Measurements from ENCODE around the gene VIT.
A peak's percentile ranks its signal among the peaks of the same experiment; 100 is the strongest.

VIT gene

DNA sequence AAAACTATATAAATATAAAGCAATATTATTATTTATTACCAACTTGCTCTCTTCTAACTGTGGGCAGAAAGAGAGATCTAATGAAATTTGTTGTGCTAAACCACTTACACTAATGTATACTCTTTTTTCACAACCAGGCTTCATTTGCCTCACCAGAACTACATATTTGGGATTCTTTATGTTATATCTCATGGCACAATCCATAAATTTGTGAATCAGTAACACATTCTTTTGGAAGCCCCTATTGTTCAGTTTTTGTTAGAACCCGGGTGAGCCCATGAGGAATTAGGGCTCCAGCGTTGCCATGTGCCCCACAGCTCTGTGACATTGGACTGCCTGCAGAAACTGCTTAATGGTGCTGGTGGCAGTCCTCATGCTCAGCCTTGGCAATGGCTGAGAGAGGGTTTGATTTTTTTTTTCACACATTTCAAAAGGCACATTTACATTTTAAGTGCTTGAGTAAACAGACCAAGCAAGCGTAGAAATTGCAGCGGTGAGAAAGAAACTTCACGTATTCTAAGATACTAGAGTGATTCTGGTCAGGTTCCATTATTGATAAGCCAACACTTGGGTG, 15.3 kb downstream of the VIT start:
- DNase-seq: no peak

- no peak for DNase-seq
Observed at GRCh38 chr2:36713310-36713709, 16.8 kb downstream of the VIT start.

DNA sequence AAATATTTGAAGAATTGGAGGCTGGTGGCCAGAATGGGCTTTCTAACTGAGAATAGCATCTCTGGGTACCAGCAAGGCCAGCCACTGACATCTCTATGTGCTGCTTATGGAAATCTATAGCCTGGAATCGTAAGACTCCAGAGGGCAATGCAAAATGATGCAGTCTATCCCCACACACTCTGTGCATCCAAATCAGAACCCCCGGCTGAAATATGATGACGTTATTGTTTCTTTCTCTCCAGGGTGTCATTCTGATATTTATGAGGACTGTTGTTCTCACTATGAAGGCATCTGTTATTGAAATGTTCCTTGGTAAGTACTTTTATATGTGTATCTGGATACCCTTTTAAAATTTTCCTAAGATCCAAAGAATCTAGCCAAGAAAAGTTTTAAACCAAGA, 19.6 kb downstream of the VIT start:
- no peak for DNase-seq

DNA sequence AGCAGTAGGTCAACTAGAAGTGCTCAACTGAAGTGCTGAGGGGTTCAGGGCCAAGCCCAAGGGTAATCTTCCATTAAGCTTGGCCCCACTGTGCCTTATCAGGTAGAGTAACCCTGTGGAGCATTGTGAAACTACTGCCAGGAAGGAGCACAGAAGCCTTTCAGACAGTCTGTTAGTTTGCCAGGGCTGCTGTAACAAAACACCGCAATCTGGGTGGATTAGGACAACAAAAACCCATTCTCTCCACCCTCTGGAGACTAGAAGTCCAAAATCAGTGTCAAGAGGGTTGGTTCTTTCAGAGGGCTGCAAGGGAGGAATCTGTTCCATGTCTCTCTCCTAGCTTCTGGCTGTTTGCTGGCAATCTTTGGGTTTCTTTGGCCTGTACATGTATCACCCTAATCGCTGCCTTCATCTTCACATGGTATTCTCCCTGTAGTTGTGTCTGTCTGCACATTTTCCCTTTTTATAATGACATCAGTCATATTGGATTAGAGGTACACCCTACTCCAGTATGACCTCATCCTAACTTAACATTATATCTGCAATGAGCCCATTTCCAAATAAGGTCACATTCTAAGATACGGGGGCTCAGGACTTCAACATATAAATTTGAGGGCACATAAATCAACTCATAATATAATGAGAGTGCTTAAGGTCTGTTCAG, 21.2 kb downstream of the VIT start:
- no peak for DNase-seq

DNA sequence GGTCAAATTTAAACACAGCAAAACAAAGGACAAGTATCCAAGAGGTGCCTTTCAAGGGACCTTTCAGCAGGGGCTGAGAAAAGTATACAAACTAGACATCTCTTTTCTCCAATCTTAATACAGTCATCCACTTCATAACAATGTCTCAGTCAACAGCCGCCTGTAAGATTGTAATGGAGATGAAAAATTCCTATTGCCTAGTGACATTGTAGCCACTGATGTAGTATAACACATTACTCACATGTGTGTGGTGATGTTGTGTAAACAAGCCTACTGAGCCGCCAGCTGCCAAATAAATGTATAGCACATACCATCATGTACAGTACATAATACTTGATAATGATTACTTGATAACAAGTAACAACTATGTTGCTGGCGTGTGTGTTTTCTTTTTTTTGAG, 31.0 kb downstream of the VIT start:
- no peak for DNase-seq

DNA sequence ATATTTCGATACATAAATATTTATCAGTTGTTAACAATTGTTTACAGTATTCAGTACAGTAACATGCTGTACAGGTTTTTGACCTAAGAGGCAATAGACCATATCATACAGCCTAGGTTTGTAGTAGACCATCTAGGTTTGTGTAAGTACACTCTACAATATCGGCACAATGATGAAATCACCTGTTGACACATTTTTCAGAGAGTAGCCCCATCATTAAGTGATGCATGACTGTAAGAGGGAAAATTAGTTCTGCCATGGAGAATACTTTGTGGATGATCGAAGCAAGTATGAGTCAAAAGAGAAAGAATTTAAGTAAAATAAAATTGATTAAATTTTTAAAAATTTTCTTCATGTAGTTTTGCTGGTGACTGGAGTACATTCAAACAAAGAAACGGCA, 32.6 kb downstream of the VIT start:
- no peak for DNase-seq

DNA sequence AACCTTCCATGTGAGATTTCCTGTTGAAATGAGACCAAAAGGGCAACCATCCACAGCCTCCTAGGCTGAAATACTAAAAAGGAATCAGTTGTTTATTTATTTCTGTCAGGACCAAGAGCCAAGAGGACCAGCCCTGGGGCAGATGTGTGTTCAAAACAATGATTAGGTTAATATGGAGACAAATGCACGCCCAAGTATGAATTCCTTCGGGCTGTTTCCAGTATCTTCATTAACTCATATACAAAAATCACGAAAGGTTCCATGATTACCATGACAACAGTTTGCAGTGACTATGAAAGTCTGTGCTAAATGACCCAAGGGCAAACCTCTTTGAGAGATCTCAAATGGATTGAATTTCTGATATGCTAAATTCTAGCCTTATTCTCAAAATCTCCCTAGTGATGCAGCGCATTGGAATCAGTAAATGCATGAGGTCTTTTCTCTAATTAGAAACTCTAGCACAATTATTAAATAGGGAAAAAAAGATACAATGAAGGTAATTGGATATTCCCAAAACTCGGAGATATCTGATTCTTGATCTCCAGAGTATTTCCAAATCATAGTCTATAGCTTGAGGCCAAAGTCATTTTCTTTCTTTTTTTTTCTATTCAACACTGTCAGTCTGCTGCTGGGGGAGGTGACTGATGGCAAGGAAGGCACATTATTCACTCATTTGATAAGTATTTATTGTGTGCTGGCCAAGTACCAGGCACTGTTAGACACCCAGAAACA, 35.6 kb downstream of the VIT start:
- DNase-seq: no peak

DNA sequence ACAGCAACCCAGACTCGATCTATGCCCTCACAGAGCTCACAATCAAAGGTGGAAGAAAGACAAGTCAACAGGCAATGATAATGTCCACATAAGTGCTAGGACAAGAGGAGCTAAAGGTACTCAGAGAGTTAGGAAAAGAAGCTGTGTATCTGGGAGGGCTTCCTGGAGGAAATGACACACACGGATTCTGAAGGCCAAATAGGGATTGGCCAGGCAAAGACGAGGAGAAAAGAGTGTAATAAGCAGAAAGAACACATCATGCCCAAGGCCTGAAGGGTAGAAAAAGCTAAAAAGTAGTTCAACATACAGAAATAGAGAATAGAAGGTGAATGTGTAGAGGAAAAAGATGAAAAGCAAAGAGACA, 36.1 kb downstream of the VIT start:
- DNase-seq: no peak

GRCh38 chr2:36733215-36733614, 36.7 kb downstream of the VIT start:
- no peak for DNase-seq

GRCh38 chr2:36734304-36734703, 37.8 kb downstream of the VIT start:
- DNase-seq: no peak

GRCh38 chr2:36737131-36737750, 40.7 kb downstream of the VIT start:
- DNase-seq: no peak

GRCh38 chr2:36740061-36740460, 43.6 kb downstream of the VIT start:
- DNase-seq: no peak

GRCh38 chr2:36741188-36741837, 44.8 kb downstream of the VIT start:
- no peak for DNase-seq

DNA sequence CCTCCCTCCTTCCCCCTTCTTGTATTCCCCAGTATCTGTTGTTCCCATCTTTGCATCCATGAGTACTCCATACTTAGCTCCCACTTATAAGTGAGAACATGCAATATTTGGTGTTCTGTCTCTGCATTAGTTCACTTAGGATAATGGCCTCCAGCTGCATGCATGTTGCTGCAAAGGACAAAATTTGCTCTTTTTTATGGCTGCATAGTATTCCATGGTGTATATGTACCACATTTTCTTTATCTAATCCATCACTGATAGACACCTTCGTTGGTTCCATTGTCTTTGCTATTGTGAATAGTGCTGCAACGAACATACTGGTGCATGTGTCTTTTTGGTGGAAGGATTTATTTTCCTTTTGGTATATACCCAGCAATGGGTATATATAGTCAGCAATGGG, 47.4 kb downstream of the VIT start:
- DNase-seq: no peak

DNA sequence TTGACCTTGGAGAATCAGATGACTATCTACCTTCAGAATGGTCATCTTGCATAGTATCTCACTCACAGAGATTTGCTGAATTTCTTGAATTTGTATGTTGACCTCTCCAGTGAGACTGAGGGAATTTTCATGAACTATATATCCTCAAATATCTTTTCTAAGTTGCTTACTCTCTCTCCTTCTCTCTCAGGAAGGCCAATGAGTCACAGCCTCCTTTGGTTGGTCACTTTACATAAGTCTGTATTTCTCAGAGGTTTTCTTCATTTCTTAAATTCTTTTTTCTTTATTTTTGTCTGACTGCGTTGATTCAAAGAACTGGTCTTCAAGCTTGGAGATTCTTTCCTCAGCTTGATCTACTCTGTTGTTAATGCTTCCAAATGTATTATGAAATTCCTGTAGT, 51.7 kb downstream of the VIT start:
- no peak for DNase-seq

- DNase-seq: no peak
Observed at GRCh38 chr2:36750101-36750500, 53.6 kb downstream of the VIT start.

DNA sequence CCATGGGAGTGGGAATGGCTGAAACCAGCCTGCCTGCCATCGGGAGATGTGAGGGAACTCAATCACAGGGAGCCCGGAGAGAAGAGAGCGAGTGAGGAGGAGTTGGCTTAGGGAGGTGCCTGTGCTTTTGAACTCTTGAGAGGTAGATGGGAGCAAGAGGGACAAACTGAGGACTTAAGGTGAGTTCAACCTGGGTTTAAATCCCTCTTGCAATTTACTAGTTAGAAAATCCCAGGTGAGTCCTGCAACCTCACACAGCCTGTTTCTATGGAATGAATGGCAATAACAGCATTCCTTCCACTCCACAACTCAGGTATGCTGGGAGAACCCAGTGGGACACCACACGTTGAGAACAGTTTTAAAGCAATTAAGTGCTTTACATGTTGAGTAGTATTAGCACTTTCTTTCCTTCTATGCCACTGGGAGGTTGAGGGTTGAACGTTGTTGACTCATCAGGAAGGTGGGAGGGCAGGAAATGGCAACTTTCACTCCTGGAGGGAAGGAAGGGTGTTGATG, 57.3 kb downstream of the VIT start:
- DNase-seq: no peak

GRCh38 chr2:36754578-36754977, 58.1 kb downstream of the VIT start:
- DNase-seq: no peak

GRCh38 chr2:36756438-36756837, 59.9 kb downstream of the VIT start:
- DNase-seq: no peak

GRCh38 chr2:36762764-36763490, 66.4 kb downstream of the VIT start:
- DNase-seq: no peak

- no peak for DNase-seq
Observed at GRCh38 chr2:36769106-36769505, 72.6 kb downstream of the VIT start.

DNA sequence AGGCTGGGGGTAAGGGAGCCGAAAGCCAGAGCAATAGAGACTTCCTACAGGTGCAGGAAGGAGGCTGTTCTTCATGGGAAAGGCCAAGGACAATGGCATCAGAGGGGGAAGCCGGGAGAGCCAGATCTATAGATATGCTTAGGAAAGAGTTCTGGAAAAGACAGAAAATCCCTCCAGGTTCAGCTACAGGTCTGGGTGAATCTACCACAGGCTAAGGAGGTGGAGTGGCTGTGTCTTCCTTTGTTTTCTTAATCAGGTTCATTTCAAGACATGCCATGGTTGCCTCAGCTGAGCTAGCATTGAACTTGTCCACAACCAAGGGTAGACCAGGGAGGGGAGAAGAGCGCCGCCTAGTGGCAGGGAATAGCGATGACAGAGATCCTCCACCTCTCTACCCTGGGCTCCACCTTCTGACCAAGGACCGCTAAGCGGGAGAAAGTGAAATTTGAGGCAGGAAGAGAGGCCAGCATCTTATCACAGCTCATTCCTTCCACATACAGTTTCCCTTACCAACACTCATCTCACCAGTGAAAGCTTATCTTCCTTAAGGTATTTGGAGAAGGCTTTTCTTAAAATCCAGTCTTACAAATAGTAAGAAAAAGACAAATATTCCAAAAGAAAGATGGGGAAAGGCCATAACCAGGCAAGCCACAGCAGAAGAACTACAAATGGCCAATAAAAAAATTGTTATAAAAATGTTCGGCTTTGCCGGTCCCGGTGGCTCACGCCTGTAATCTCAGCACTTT, 74.2 kb downstream of the VIT start:
- peak; percentile 53 to 75 for DNase-seq

Data from inflammatory macrophage (primary cell).